ENCODE data around the gene SLC17A9.
"Not testable (repeated sequence)": the region's sequence is repeated elsewhere in the genome, so short reads cannot be mapped to it uniquely, and the experiment has no call there.

Gene SLC17A9

GRCh38 chr20:62956387-62957135 lies 4.1 kb downstream of the SLC17A9 start:
- DNase-seq (ENCODE audit: low read depth in 3 of 3) = no peak

GRCh38 chr20:62957136-62958117 lies 4.9 kb downstream of the SLC17A9 start:
- no peak for DNase-seq (ENCODE audit: low read depth in 3 of 3)

GRCh38 chr20:62958388-62959100 lies 6.0 kb downstream of the SLC17A9 start:
- no peak for DNase-seq (ENCODE audit: low read depth in 3 of 3)

- no peak for DNase-seq (ENCODE audit: low read depth in 3 of 3)
These were observed 6.8 kb downstream of the SLC17A9 start for GRCh38 chr20:62959101-62959971.

GRCh38 chr20:62959998-62960436 lies 7.5 kb downstream of the SLC17A9 start:
- DNase-seq (ENCODE audit: low read depth in 3 of 3) = no peak

- not testable (repeated sequence) for DNase-seq (ENCODE audit: low read depth in 3 of 3)
These were observed 8.2 kb downstream of the SLC17A9 start for GRCh38 chr20:62960446-62961309.

GRCh38 chr20:62961310-62961783 lies 8.8 kb downstream of the SLC17A9 start:
- no peak for DNase-seq (ENCODE audit: low read depth in 3 of 3)

GRCh38 chr20:62961799-62962198 lies 9.3 kb downstream of the SLC17A9 start:
- no peak for DNase-seq (ENCODE audit: low read depth in 3 of 3)

- no peak for DNase-seq (ENCODE audit: low read depth in 3 of 3)
These were observed 9.8 kb downstream of the SLC17A9 start for GRCh38 chr20:62962221-62962879.

GRCh38 chr20:62962891-62963613 lies 10.5 kb downstream of the SLC17A9 start:
- no peak for DNase-seq (ENCODE audit: low read depth in 3 of 3)

GRCh38 chr20:62963614-62964397 lies 11.3 kb downstream of the SLC17A9 start:
- DNase-seq (ENCODE audit: low read depth in 3 of 3) = no peak

GRCh38 chr20:62964700-62965099 lies 12.2 kb downstream of the SLC17A9 start:
- DNase-seq (ENCODE audit: low read depth in 3 of 3) = no peak

- no peak for DNase-seq (ENCODE audit: low read depth in 3 of 3)
These were observed 12.9 kb downstream of the SLC17A9 start for GRCh38 chr20:62965363-62965771.

GRCh38 chr20:62966212-62967148 lies 14.0 kb downstream of the SLC17A9 start:
- DNase-seq (ENCODE audit: low read depth in 3 of 3) = no peak

GRCh38 chr20:62967149-62967501 lies 14.6 kb downstream of the SLC17A9 start:
- no peak for DNase-seq (ENCODE audit: low read depth in 3 of 3)

GRCh38 chr20:62967628-62968351 lies 15.3 kb downstream of the SLC17A9 start:
- DNase-seq (ENCODE audit: low read depth in 3 of 3) = no peak
